Measurements from ENCODE around the gene NUPR1. TPM values are rescaled to one million over a fixed set of nuclear protein-coding genes. Genes with fewer than 3 reads are reported as not detected.

Gene NUPR1
- total and polyA plus RNA-seq, 2 of the 13 experiments (the other 11 are each of a cell fraction or from before 2014, with no cell fraction given), result 18.0 to 25.6 TPM

DNA sequence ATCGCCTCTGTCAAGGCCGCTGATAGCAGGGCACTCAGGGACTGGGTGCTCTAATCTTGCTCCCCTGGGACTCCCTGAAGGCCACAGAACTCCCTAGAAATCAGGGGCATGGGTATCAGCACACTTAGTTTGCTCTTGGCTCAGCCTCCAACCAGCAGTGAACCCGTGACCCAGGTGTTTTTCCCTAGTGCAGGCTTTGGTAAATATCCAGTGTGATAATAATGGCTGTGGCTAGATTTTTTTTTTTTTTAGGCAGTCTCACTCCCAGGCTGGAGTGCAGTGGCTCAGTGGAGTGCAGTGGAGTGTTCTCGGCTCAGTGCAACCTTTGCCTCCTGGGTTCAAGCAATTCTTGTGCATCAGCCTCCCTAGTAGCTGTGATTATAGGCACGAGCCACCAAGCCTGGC is 10.3 kb downstream of the NUPR1 start (continued):
- no peak for TF ChIP-seq AGO1 (IDR thresholded peaks at IDR 0.05; ENCODE audit: low read depth, low read length, poor library complexity, severe bottlenecking)
- no peak for TF ChIP-seq ZNF569 (CRISPR knock-in tag; IDR thresholded peaks at IDR 0.05; ENCODE audit: borderline replicate concordance)
- TF ChIP-seq GATAD1 (CRISPR knock-in tag; IDR thresholded peaks at IDR 0.05), result no peak
- TF ChIP-seq ZNF484 (CRISPR knock-in tag; IDR thresholded peaks at IDR 0.05; ENCODE audit: borderline replicate concordance, low read depth), result no peak
- TF ChIP-seq, protein P1, sequence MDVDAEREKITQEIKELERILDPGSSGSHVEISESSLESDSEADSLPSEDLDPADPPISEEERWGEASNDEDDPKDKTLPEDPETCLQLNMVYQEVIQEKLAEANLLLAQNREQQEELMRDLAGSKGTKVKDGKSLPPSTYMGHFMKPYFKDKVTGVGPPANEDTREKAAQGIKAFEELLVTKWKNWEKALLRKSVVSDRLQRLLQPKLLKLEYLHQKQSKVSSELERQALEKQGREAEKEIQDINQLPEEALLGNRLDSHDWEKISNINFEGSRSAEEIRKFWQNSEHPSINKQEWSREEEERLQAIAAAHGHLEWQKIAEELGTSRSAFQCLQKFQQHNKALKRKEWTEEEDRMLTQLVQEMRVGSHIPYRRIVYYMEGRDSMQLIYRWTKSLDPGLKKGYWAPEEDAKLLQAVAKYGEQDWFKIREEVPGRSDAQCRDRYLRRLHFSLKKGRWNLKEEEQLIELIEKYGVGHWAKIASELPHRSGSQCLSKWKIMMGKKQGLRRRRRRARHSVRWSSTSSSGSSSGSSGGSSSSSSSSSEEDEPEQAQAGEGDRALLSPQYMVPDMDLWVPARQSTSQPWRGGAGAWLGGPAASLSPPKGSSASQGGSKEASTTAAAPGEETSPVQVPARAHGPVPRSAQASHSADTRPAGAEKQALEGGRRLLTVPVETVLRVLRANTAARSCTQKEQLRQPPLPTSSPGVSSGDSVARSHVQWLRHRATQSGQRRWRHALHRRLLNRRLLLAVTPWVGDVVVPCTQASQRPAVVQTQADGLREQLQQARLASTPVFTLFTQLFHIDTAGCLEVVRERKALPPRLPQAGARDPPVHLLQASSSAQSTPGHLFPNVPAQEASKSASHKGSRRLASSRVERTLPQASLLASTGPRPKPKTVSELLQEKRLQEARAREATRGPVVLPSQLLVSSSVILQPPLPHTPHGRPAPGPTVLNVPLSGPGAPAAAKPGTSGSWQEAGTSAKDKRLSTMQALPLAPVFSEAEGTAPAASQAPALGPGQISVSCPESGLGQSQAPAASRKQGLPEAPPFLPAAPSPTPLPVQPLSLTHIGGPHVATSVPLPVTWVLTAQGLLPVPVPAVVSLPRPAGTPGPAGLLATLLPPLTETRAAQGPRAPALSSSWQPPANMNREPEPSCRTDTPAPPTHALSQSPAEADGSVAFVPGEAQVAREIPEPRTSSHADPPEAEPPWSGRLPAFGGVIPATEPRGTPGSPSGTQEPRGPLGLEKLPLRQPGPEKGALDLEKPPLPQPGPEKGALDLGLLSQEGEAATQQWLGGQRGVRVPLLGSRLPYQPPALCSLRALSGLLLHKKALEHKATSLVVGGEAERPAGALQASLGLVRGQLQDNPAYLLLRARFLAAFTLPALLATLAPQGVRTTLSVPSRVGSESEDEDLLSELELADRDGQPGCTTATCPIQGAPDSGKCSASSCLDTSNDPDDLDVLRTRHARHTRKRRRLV (CRISPR knock-in tag; IDR thresholded peaks at IDR 0.05), result no peak
- TF ChIP-seq SNAI1 (CRISPR knock-in tag; IDR thresholded peaks at IDR 0.05; ENCODE audit: borderline replicate concordance), result no peak
- no peak for TF ChIP-seq PAX8 (CRISPR knock-in tag; IDR thresholded peaks at IDR 0.05; ENCODE audit: borderline replicate concordance)
- TF ChIP-seq, protein P2, sequence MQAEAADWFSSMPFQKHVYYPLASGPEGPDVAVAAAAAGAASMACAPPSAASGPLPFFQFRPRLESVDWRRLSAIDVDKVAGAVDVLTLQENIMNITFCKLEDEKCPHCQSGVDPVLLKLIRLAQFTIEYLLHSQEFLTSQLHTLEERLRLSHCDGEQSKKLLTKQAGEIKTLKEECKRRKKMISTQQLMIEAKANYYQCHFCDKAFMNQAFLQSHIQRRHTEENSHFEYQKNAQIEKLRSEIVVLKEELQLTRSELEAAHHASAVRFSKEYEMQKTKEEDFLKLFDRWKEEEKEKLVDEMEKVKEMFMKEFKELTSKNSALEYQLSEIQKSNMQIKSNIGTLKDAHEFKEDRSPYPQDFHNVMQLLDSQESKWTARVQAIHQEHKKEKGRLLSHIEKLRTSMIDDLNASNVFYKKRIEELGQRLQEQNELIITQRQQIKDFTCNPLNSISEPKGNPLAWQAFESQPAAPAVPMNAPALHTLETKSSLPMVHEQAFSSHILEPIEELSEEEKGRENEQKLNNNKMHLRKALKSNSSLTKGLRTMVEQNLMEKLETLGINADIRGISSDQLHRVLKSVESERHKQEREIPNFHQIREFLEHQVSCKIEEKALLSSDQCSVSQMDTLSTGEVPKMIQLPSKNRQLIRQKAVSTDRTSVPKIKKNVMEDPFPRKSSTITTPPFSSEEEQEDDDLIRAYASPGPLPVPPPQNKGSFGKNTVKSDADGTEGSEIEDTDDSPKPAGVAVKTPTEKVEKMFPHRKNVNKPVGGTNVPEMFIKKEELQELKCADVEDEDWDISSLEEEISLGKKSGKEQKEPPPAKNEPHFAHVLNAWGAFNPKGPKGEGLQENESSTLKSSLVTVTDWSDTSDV (CRISPR knock-in tag; IDR thresholded peaks at IDR 0.05), result no peak
- TF ChIP-seq, protein P3, sequence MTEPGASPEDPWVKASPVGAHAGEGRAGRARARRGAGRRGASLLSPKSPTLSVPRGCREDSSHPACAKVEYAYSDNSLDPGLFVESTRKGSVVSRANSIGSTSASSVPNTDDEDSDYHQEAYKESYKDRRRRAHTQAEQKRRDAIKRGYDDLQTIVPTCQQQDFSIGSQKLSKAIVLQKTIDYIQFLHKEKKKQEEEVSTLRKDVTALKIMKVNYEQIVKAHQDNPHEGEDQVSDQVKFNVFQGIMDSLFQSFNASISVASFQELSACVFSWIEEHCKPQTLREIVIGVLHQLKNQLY (CRISPR knock-in tag; IDR thresholded peaks at IDR 0.05), result no peak
- no peak for TF ChIP-seq POLR2G (IDR thresholded peaks at IDR 0.05; ENCODE audit: low read depth, low read length)
- no peak for TF ChIP-seq SOX6 (IDR thresholded peaks at IDR 0.05)
- peak; percentile 77 for TF ChIP-seq SOX6 (CRISPR knock-in tag; IDR thresholded peaks at IDR 0.05)
- TF ChIP-seq, protein P4, sequence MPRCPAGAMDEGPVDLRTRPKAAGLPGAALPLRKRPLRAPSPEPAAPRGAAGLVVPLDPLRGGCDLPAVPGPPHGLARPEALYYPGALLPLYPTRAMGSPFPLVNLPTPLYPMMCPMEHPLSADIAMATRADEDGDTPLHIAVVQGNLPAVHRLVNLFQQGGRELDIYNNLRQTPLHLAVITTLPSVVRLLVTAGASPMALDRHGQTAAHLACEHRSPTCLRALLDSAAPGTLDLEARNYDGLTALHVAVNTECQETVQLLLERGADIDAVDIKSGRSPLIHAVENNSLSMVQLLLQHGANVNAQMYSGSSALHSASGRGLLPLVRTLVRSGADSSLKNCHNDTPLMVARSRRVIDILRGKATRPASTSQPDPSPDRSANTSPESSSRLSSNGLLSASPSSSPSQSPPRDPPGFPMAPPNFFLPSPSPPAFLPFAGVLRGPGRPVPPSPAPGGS (CRISPR knock-in tag; IDR thresholded peaks at IDR 0.05), result no peak
- no peak for TF ChIP-seq CC2D1A (CRISPR knock-in tag; IDR thresholded peaks at IDR 0.05)
- TF ChIP-seq ZNF775 (CRISPR knock-in tag; IDR thresholded peaks at IDR 0.05; ENCODE audit: borderline replicate concordance), result no peak
- no peak for TF ChIP-seq ZNF678 (CRISPR knock-in tag; IDR thresholded peaks at IDR 0.05)
- TF ChIP-seq, protein P5, sequence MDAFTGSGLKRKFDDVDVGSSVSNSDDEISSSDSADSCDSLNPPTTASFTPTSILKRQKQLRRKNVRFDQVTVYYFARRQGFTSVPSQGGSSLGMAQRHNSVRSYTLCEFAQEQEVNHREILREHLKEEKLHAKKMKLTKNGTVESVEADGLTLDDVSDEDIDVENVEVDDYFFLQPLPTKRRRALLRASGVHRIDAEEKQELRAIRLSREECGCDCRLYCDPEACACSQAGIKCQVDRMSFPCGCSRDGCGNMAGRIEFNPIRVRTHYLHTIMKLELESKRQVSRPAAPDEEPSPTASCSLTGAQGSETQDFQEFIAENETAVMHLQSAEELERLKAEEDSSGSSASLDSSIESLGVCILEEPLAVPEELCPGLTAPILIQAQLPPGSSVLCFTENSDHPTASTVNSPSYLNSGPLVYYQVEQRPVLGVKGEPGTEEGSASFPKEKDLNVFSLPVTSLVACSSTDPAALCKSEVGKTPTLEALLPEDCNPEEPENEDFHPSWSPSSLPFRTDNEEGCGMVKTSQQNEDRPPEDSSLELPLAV (CRISPR knock-in tag; conservative IDR thresholded peaks at IDR 0.05; ENCODE audit: low read depth), result no peak
